ENCODE results near the gene OAF. TPM values are rescaled to one million over a fixed set of nuclear protein-coding genes. Genes with fewer than 3 reads are reported as not detected.
"Not testable (repeated sequence)": the region's sequence is repeated elsewhere in the genome, so short reads cannot be mapped to it uniquely, and the experiment has no call there.

OAF gene
- total RNA-seq, 1 donor = 13.3 TPM

DNA sequence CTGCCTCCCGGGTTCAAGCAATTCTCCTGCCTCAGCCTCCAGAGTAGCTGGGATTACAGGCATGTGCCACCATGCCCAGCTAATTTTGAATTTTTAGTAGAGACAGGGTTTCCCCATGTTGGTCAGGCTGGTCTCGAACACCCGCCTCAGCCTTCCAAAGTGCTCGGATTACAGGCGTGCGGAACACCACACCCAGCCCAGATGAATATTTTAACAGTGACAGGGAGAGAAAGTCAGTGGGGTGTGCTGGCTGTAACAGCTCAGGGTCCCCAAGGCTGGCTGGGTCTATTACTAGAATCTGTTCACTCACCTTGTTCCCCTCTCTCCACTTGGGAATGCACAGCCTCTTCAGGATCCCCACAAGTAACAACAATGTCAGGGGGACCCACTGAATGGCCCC, 30.8 kb upstream of the OAF start:
- not testable (repeated sequence) for H3K4me3 ChIP-seq (ENCODE audit: low read length); H3K27me3 ChIP-seq (ENCODE audit: insufficient read depth, low read length); H3K9me3 ChIP-seq (ENCODE audit: low read depth, low read length)
- H3K4me1 ChIP-seq (ENCODE audit: insufficient read depth, low read length) = peaks cover 12% of the 10 kb centered on the region

DNA sequence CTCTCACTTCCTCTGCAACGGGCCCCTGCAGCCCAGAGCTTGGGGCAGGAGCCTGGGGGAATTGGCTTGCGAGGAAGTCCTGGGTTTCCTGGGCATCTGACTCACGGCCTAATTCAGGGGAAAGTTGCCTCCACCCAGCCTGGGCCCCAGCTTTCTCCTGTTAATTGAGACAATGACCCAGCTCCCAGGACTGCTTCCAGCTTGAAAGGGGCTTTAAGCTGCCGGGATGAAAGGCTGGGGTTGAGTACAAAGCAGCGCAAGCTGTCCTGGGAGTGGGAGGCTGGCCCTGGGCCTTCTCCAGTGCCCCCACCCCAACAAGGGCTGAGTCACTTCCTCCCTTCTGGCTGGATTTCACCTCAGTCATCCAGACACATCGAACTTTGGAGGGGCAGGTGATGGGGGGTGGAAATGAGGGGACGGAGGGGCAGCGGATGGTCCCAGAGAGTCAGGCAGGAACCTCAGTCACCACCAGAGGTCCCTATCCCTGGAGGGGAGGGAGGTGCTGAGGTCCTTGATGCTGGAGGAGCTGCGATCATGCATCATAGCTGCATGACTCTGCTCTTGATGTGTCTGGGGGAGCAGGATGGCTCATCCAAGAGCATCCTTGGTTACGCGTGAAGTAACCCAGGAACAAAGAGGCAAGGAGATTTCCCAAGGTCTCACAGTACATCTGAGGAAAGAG, 30.1 kb upstream of the OAF start:
- Histone ChIP-seq H3K27me3 (ENCODE audit: insufficient read depth, low read length) (no peaks in the 10 kb centered on the region), H3K4me1 (ENCODE audit: insufficient read depth, low read length) (peaks cover 12% of the 10 kb centered on the region)

DNA sequence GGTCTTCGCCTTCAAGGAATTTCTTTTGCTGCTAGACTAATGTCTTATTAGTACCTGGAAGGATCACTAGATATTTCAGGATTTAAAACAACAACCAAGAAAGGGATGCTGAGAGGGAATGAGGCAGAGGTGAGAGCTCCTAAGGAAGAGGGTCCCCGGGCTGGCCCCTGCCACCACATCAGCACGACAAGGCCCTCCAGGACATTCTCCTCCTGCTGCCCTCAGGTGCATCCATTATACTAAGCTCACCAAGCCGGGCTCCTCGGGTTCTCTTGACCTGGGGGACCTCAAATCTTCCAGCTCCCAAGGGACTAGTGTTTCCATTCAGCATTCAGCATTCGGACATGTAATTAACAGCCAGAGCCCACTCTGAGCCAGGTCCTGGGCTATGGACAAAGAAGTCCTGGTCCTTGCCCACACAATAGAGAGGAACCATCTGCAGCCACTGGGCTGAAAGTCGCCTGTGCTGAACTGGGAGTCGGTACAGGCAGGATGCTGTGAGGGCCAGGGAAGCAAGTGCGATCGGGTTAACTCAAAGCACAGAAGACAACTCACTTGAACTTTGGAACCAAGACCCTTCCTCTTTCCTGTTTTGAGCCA, 29.4 kb upstream of the OAF start:
- Histone ChIP-seq H3K9me3 (ENCODE audit: low read depth, low read length) (no peaks in the 10 kb centered on the region), H3K4me3 (ENCODE audit: low read length) (no peak overlapping the region), H3K27me3 (ENCODE audit: insufficient read depth, low read length) (no peaks in the 10 kb centered on the region), H3K4me1 (ENCODE audit: insufficient read depth, low read length) (peaks cover 12% of the 10 kb centered on the region)

More for the DNA sequence above, 30.1 kb upstream of the OAF start:
- H3K9me3 ChIP-seq (ENCODE audit: low read depth, low read length) = no peaks in the 10 kb centered on the region
- H3K4me3 ChIP-seq (ENCODE audit: low read length) = no peak overlapping the region

DNA sequence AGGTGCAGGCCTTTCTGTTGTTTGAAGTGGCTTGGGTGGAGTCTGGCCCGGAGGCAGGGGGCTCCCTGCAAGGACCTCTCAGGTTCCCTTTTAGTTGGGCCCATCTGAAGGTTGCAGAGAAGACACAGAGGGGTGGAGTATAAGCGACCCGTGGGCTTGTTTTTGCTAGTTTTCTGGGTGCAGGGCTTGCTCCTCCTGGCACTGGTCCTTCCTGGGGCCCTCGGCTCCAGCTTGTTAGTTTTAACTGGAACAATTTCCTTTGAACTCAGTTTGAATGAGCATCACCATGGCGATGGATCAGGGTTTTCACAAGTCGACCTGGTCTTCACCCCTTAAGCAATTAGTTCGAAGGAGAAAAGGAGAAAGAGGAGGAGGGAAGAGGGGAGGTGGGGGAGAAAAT, 28.5 kb upstream of the OAF start:
- no peak overlapping the region for H3K4me3 ChIP-seq (ENCODE audit: low read length)
- peaks cover 12% of the 10 kb centered on the region for H3K4me1 ChIP-seq (ENCODE audit: insufficient read depth, low read length)
- H3K9me3 ChIP-seq (ENCODE audit: low read depth, low read length) = no peaks in the 10 kb centered on the region
- no peaks in the 10 kb centered on the region for H3K27me3 ChIP-seq (ENCODE audit: insufficient read depth, low read length)

DNA sequence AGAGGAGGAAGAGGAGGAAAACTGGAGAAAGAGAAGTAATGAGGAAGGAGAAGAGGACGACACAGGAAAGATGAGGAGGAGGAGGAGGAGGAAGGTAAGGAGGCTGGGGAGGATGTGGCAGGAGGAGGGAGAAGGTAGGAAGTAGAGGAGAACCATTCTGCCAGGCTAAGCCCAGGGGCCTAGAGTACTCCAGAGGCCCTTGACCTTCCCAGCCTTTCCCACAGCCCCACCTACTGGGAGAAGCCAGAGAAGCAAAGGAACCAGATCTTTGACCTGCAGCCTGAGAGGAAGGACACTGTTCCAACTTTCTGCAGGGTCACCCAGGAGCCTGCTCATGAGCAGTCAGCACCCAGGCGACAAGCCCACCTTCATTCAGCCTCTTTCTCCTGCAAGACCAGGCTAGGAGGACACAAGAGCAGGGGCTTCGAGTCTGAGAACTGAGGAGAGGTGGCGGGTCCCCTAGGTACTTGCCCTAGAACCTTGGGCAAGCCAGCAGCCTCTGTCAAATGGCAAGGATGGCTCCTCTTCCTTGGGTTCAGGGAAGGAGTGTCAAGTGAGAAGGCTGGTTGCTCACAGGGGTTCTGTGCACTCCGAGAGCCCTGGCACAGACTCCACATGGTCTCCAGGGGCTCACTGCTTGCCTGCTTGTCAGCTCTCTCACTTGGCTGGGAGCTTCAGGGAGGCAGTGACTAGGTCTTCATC, 27.9 kb upstream of the OAF start:
- no peaks in the 10 kb centered on the region for H3K9me3 ChIP-seq (ENCODE audit: low read depth, low read length)
- peaks cover 12% of the 10 kb centered on the region for H3K4me1 ChIP-seq (ENCODE audit: insufficient read depth, low read length)
- no peaks in the 10 kb centered on the region for H3K27me3 ChIP-seq (ENCODE audit: insufficient read depth, low read length)
- no peak overlapping the region for H3K4me3 ChIP-seq (ENCODE audit: low read length)

DNA sequence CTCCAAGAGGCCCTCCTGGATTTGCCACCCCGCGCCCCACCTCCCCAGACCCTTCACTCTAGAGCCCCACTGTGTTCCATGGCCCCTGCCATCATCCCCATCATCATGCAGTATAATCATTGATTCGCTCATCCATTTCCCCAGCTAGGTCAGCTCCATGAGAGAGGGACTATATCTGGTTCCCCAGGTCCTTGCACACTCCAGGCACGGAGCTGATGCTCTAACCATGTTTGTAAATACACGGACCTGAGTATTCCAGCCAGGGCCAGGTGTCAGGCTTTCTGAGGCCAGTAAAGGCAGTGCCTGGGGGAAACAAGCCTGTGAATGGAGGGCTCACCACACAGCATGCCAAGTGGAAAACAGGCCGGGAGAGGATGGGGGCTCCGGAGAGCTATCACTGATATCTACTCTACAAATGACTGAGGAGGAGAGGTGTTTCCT, 27.1 kb upstream of the OAF start:
- H3K9me3 ChIP-seq (ENCODE audit: low read depth, low read length) = no peaks in the 10 kb centered on the region
- no peak overlapping the region for H3K4me3 ChIP-seq (ENCODE audit: low read length)
- H3K4me1 ChIP-seq (ENCODE audit: insufficient read depth, low read length) = peaks cover 12% of the 10 kb centered on the region
- H3K27me3 ChIP-seq (ENCODE audit: insufficient read depth, low read length) = no peaks in the 10 kb centered on the region

DNA sequence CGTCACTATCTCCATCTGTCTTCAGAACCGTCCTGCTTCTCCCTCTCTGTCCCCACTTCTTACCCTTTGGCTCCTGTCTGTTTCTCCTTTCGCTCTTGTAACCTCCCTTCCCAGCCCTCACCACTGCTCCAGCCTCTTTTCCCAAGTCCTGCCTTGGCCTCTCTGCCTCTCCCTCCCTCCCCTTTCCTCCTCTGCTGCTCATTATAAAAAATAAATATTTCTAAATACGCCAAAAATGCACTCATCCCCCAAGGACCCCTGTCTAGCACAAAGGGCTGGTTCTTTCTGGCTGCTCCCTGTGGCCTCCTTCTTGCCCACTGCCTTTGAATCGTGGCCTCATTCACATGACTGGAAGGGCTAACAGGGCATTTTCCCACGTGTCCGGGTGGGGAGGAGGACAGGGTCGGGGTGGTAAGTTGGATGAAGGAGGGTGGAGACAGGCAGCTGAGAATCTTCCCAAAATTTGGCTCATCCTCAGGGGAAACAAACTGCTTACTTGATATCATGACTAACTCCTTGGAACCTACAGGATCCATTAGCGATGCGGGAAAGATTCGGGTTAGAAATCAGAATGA, 26.4 kb upstream of the OAF start:
- Histone ChIP-seq H3K27me3 (ENCODE audit: insufficient read depth, low read length) (no peaks in the 10 kb centered on the region), H3K4me3 (ENCODE audit: low read length) (no peak overlapping the region), H3K4me1 (ENCODE audit: insufficient read depth, low read length) (peaks cover 12% of the 10 kb centered on the region), H3K9me3 (ENCODE audit: low read depth, low read length) (no peaks in the 10 kb centered on the region)

DNA sequence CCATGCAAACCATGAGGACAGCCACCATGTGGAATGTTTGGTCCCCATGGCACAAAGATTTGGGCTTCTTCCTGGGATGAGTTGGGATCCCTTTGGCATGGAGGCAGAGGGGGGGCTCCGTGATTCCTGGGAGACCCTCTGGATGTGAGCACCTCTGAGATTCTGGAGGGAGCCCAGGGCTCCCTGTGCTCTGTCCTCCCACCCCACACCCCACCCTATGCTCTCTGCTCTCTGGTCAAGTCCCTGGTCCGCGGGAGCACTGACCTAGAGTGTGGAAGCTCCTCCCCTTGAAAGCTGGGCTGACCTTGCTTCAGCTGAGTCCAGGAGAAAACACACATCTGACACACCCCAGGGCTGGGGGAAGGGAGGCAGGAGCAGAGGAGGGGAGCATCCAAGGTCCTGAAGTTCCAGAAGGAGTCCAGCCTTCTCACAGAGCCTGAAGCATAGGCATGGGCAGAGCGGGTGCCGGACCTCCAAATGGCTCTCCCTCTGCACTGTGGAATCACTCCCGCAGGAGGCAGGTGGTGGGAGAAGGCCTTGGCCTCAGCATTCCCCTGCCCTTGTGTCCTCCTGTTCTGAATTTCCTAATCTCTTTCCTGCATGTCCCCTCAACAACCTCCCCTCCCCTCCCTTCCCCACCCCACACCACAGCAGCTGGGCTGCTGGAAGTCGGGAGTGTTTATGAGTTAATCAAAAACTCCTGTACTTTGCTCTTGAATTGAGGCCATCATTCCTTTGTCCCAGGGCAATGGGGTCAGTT, 25.7 kb upstream of the OAF start:
- H3K9me3 ChIP-seq (ENCODE audit: low read depth, low read length) = no peaks in the 10 kb centered on the region
- no peak overlapping the region for H3K4me3 ChIP-seq (ENCODE audit: low read length)
- H3K27me3 ChIP-seq (ENCODE audit: insufficient read depth, low read length) = no peaks in the 10 kb centered on the region
- H3K4me1 ChIP-seq (ENCODE audit: insufficient read depth, low read length) = peaks cover 11% of the 10 kb centered on the region

DNA sequence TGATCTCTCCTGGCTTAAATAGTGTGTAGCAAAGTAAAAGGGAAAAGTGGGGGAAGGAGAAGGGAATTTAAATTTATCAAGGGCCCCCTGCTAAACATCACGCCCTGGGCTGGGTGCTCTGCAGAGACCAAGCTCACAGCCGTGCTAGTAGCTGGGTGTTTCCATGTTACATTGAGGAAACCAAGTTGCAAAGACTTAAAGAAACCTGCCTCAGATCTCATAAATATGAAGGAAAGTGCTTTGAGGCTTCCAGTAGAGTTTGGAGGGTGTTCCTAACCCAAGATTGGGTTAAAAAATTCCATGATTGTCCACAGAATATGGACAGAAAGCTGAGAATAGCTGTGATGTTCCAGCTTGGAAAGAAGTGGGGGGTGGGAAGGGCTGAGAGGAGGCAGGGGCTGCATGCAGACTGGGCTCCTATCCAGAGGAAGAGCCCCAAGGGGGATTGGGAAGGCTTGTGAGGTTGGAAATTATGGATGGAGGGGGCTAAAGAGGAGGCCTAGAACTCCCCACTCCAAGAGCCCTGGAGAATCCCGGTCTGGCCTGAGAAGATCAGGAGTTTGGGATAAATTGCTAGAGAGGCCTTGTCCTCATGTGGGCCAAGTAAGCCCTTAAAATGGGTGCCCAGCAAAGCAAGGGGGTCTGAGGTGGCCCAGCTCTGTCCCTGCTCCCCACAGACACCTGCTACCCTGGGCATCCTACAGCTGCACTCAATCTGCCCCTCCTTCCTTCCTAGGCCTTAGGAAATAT, 25.0 kb upstream of the OAF start:
- peaks cover 4% of the 10 kb centered on the region for H3K4me1 ChIP-seq (ENCODE audit: insufficient read depth, low read length)
- H3K27me3 ChIP-seq (ENCODE audit: insufficient read depth, low read length) = no peaks in the 10 kb centered on the region
- no peaks in the 10 kb centered on the region for H3K9me3 ChIP-seq (ENCODE audit: low read depth, low read length)
- H3K4me3 ChIP-seq (ENCODE audit: low read length) = no peak overlapping the region

DNA sequence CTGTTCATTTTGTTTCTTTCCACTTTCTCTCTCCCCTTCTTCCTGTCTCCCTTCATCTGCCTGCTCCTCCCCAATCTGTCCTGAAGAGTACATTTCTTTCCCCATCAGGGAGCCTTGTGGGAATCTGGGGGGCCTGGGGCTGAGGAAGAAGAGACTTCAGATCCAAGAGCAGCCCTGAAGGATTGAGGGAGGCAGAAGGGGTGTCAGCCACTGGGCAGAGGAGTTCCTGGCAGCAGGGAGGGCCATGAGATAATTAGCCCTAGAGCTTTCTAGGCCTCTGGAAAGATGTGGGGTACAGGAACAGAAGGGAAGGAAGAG, 24.4 kb upstream of the OAF start:
- Histone ChIP-seq H3K27me3 (ENCODE audit: insufficient read depth, low read length) (no peaks in the 10 kb centered on the region), H3K4me3 (ENCODE audit: low read length) (no peak overlapping the region), H3K9me3 (ENCODE audit: low read depth, low read length) (no peaks in the 10 kb centered on the region), H3K4me1 (ENCODE audit: insufficient read depth, low read length) (no peaks in the 10 kb centered on the region)

DNA sequence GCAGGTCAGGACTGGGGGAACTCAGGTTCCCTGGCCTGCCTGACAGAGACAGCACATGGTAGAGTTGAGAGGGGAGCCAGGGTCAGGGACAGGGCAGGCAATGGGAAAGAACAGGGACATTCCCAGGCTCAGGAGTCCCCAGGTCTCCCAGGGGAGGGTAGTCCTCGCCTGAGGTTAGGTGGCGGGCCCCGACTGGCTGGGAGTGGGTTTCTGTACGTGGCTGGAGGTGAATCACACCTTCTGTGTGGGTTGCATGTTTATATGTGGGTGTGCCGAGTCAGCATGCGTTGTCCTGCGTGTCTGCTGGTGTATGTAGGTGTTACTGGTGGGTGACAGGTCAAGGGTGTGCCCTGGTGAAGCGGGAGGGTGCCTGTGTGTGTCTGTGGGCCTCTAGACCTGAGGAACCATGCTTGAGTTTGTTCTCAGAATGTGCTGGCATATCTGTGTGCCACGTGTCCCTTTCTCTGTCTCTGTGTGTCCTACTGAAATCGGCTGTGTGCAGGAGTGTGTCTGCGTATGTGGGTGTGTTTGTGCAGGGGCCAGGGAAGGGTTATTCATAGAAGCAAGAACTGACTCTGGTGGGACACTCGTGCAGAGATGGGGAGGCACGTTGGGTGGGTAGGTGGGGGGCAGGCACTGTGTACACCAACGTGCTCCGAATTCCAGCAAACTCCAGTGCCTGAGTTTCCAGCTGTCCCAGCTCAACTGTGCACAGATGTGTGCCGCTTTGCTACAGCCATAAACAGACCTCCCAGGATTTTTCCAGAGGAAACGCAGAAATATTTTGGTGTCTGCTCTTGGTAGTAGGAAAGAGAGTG, 23.8 kb upstream of the OAF start:
- Histone ChIP-seq H3K9me3 (ENCODE audit: low read depth, low read length) (no peaks in the 10 kb centered on the region), H3K27me3 (ENCODE audit: insufficient read depth, low read length) (no peaks in the 10 kb centered on the region), H3K4me1 (ENCODE audit: insufficient read depth, low read length) (no peaks in the 10 kb centered on the region), H3K4me3 (ENCODE audit: low read length) (no peak overlapping the region)

DNA sequence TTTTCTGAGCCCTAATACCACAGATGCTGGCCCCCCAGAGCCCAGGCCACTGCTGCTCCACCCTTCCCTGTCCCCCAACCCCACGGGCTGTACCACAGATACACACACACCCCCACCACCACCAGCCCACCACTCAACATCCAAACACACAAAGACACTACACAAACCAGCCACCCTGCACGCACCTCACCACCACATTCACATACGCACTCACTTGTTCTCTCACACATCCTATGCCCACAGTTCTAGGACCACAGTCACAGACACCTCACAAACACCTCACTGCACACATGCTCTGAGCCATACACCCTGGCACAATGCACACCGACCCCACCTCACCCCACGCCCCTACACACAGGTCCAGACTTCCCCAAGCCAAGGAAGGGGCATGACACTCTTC, 22.5 kb upstream of the OAF start:
- no peaks in the 10 kb centered on the region for H3K4me1 ChIP-seq (ENCODE audit: insufficient read depth, low read length)
- H3K9me3 ChIP-seq (ENCODE audit: low read depth, low read length) = no peaks in the 10 kb centered on the region
- H3K27me3 ChIP-seq (ENCODE audit: insufficient read depth, low read length) = no peaks in the 10 kb centered on the region
- no peak overlapping the region for H3K4me3 ChIP-seq (ENCODE audit: low read length)

DNA sequence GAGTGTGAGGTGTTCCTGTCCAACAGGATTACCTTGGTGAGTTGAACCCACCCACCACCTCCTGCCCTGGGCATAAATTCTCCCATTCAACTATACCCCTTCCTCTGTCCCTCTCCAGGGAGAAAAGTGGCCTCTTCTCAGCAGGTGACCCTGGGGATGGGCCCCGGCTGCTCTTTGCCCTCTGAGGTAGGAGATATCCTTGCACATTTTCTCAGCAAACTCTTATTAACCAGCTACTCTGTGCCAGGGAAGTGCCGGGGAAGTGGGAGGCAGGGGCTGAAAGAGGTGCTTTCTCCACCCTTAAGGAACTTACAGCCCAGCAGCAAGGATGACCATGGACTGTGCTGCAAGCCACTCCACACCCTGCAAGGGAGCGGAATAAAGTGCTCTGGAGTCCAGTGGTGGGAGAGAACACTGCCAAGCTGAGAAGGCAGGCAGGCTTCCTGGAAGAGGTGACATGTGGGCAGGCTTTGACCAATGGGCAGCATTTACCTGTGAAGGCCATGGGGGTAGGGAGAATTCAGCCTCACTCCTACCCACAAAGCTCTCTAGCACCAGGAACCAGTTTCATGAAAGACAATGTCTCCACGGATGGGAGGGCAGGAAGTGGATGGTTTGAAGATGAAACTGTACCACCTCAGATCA, 21.9 kb upstream of the OAF start:
- no peaks in the 10 kb centered on the region for H3K27me3 ChIP-seq (ENCODE audit: insufficient read depth, low read length)
- H3K4me1 ChIP-seq (ENCODE audit: insufficient read depth, low read length) = no peaks in the 10 kb centered on the region
- no peak overlapping the region for H3K4me3 ChIP-seq (ENCODE audit: low read length)
- no peaks in the 10 kb centered on the region for H3K9me3 ChIP-seq (ENCODE audit: low read depth, low read length)

Measured in mononuclear cell (primary cell).